Endothelial cell of umbilical vein (primary cell): ENCODE results near the gene GJE1. TPM values are rescaled to one million over a fixed set of nuclear protein-coding genes. Genes with fewer than 3 reads are reported as not detected.

ENCODE experiments used
- BruUV-seq: library from RNA; stranded (reverse); fragments of 400-500 nt; replicated peaks from 2 replicates; lab custom pipeline; 2021; lab: Mats Ljungman, UMichigan
- CTCF ChIA-PET: fragments of 300-600, 350-600 bp; sonication (Branson Sonifier 250); formaldehyde crosslinking; loops from one replicate; lab custom pipeline; 2021; ENCODE audit warnings: antibody characterized with exemption, inconsistent platforms; lab: Charles Lee
- POLR2A ChIA-PET: fragments of 300-600, 350-600 bp; sonication (Branson Sonifier 250); formaldehyde crosslinking; loops from one replicate; lab custom pipeline; 2021; ENCODE audit warnings: antibody characterized with exemption, inconsistent platforms; lab: Charles Lee
- DNase-seq: peaks from one replicate; pipeline ENCODE4 v3.0.0-alpha.2; 2011; ENCODE audit warnings: low read depth, low spot score
- FAIRE-seq: peaks from 2 replicates; lab custom pipeline; 2011; peaks lifted over from hg19 to GRCh38; lab: Jason Lieb, UNC
- H2AFZ ChIP-seq: 2 replicates; pipeline ENCODE4 v1.6.0; 2012; ENCODE audit warnings: low read depth, low read length, control low read depth, inconsistent platforms
- H3K27ac ChIP-seq: 2 replicates; pipeline ENCODE4 v1.5.1; 2011; ENCODE audit warnings: low read depth, mild to moderate bottlenecking, control low read depth, low read length, moderate library complexity; ENCODE audit not compliant: insufficient read depth
- H3K27me3 ChIP-seq, 2 experiments: 2 replicates each; pipeline versions ENCODE4 v1.6.0 to v1.6.1; 2011; ENCODE audit warnings: low read length in 2 of 2, mixed read lengths in 1 of 2; ENCODE audit not compliant: control insufficient read depth in 2 of 2, insufficient read depth in 2 of 2
- H3K36me3 ChIP-seq, 2 experiments: 2 replicates in 1 of 2; 3 replicates in 1 of 2; pipeline ENCODE4 v1.5.1; 2011; ENCODE audit warnings: low read length in 2 of 2, mild to moderate bottlenecking in 1 of 2, moderate library complexity in 1 of 2; ENCODE audit not compliant: control insufficient read depth in 2 of 2, insufficient read depth in 2 of 2; ENCODE audit errors: extremely low read depth in 1 of 2
- H3K4me1 ChIP-seq: 3 replicates; pipeline ENCODE4 v1.5.1; 2011; ENCODE audit warnings: mild to moderate bottlenecking, low read length; ENCODE audit not compliant: control insufficient read depth, insufficient read depth; ENCODE audit errors: extremely low read depth
- H3K4me2 ChIP-seq: 2 replicates; pipeline ENCODE4 v1.6.1; 2011; ENCODE audit warnings: low read length, control low read depth, mixed read lengths; ENCODE audit not compliant: insufficient read depth
- H3K4me3 ChIP-seq, 3 experiments: fragments of 200-600 bp in 1 of 3; sonication (generic), shearing (Covaris generic) in 1 of 3; replicated peaks in 1 of 3; 2 replicates each; pipeline ENCODE4 v1.5.1; 2011 to 2016; ENCODE audit warnings: control low read depth in 3 of 3, low read length in 3 of 3, mild to moderate bottlenecking in 2 of 3, inconsistent platforms in 1 of 3, low read depth in 1 of 3, moderate library complexity in 1 of 3; ENCODE audit not compliant: insufficient read depth in 1 of 3
- H3K79me2 ChIP-seq: 2 replicates; pipeline ENCODE4 v1.6.0; 2012; ENCODE audit warnings: low read length, inconsistent platforms; ENCODE audit not compliant: control insufficient read depth, insufficient read depth
- H3K9ac ChIP-seq: replicated peaks from 2 replicates; pipeline ENCODE3; 2011; ENCODE audit warnings: low read length, control low read depth; ENCODE audit not compliant: insufficient read depth; ENCODE audit errors: extremely low read depth
- H3K9me1 ChIP-seq: replicated peaks from 3 replicates; pipeline ENCODE4 v1.6.0; 2011; ENCODE audit warnings: mild to moderate bottlenecking, low read length; ENCODE audit not compliant: control insufficient read depth, insufficient read depth; ENCODE audit errors: extremely low read depth
- H3K9me3 ChIP-seq: replicated peaks from 2 replicates; pipeline ENCODE4 v1.5.1; 2012; ENCODE audit warnings: low read length, inconsistent platforms; ENCODE audit not compliant: control insufficient read depth, insufficient read depth
- H4K20me1 ChIP-seq: replicated peaks from 2 replicates; pipeline ENCODE3; 2011; ENCODE audit warnings: mild to moderate bottlenecking, low read length; ENCODE audit not compliant: control insufficient read depth, insufficient read depth; ENCODE audit errors: extremely low read depth
- CTCF ChIP-seq, 2 donors: IDR thresholded peaks; 1 replicate in 1 of 2; 2 replicates in 1 of 2; pipeline ENCODE4 v1.5.1; 2011; ENCODE audit warnings: low read length in 2 of 2, mild to moderate bottlenecking in 2 of 2, moderate library complexity in 2 of 2, control low read depth in 1 of 2, inconsistent platforms in 1 of 2, low read depth in 1 of 2; ENCODE audit not compliant: insufficient read depth in 1 of 2; ENCODE audit errors: extremely low read depth in 1 of 2
- EZH2 ChIP-seq: IDR thresholded peaks from 2 replicates; pipeline ENCODE4 v1.6.1; 2012; ENCODE audit warnings: borderline replicate concordance, low read depth, mild to moderate bottlenecking, moderate library complexity, low read length, inconsistent platforms; ENCODE audit not compliant: severe bottlenecking
- FOS ChIP-seq: IDR thresholded peaks from 2 replicates; pipeline ENCODE4 v1.6.1; 2011; ENCODE audit warnings: mild to moderate bottlenecking, low read length, moderate library complexity, borderline replicate concordance; ENCODE audit not compliant: insufficient read depth
- GATA2 ChIP-seq: IDR thresholded peaks from 2 replicates; pipeline ENCODE4 v1.7.0; 2011; ENCODE audit warnings: low read depth, mild to moderate bottlenecking, moderate library complexity, mixed read lengths, low read length; ENCODE audit not compliant: insufficient read length, insufficient read depth
- JUN ChIP-seq: IDR thresholded peaks from 2 replicates; pipeline ENCODE4 v1.6.1; 2011; ENCODE audit warnings: borderline replicate concordance, low read depth; ENCODE audit not compliant: insufficient read length, insufficient read depth
- MAX ChIP-seq: IDR thresholded peaks from 2 replicates; pipeline ENCODE4 v1.6.1; 2011; ENCODE audit not compliant: insufficient read depth, insufficient read length
- MYC ChIP-seq: IDR thresholded peaks from one replicate; pipeline ENCODE4 v1.6.1; 2011; ENCODE audit warnings: mild to moderate bottlenecking, low read depth, low read length
- POLR2A ChIP-seq: IDR thresholded peaks from 2 replicates; pipeline ENCODE4 v1.6.1; 2012; ENCODE audit warnings: low read depth, mild to moderate bottlenecking, control low read depth, low read length
- POLR2AphosphoS5 ChIP-seq: IDR thresholded peaks from 2 replicates; pipeline ENCODE4 v1.6.1; 2012; ENCODE audit warnings: low read depth, mild to moderate bottlenecking, control low read depth, low read length, moderate library complexity; ENCODE audit not compliant: insufficient read depth
- dilution Hi-C: fragments of 300-500 bp; cut with MboI; formaldehyde crosslinking; loops from one replicate; pipeline ENCODE4 v1.15.0; 2019; ENCODE audit warnings: low sequenced_read_pairs; ENCODE audit not compliant: extremely low pct_ligation_motif_present
- intact Hi-C: fragments of 100-400 bp; cut with micrococcal nuclease; formaldehyde crosslinking; loops from one replicate; pipeline ENCODE4 v1.10.0; 2022
- polyA plus RNA-seq, 4 experiments: library from polyadenylated mRNA; depleted of rRNA in 3 of 4; stranded (reverse) in 3 of 4; unstranded in 1 of 4; fragments of >200 nt; gene quantifications; 2 replicates each; pipeline versions ENCODE4 v1.2.1 to v1.2.3, GENCODE V29; 2011 to 2012; ENCODE audit warnings: missing spikeins in 1 of 4
- total RNA-seq: library from RNA; stranded (reverse); gene quantifications from 2 replicates; pipeline ENCODE4 v1.2.3, GENCODE V29; 2021

The GJE1 gene
- total and polyA plus RNA-seq, 2 donors (not counting 3 experiments of a cell fraction or from before 2014, with no cell fraction given) = not detected

GRCh38 chr6:142165227-142165626 is 32.5 kb downstream of the GJE1 start:
- FAIRE-seq (no peak), DNase-seq (no peak)
- peaks cover 21% of the 10 kb centered on the region for H3K4me1 ChIP-seq
- intact Hi-C loops = no loop called here
- H3K79me2 ChIP-seq = peaks cover 55% of the 10 kb centered on the region
- H3K9me1 ChIP-seq = no peaks in the 10 kb centered on the region
- ChIA-PET CTCF (interaction anchor here (0.6 to 3.5 kb wide), 6 partner anchors 9 to 711 kb away, joined by 3 to 18 read pairs (median 3); no protein-coding TSS in a partner anchor), POLR2A (no interaction called here)
- H3K27ac ChIP-seq = no peak overlapping the region
- H4K20me1 ChIP-seq = peaks cover 2% of the 10 kb centered on the region
- H3K9me3 ChIP-seq = no peaks in the 10 kb centered on the region
- no TSS peak for BruUV-seq
- H3K36me3 ChIP-seq = peaks cover 0 to 3% of the 10 kb centered on the region in 2 experiments
- dilution Hi-C loops = no loop called here
- no peak for TF ChIP-seq POLR2AphosphoS5
- TF ChIP-seq MAX = no peak
- no peak for TF ChIP-seq EZH2
- no peak for TF ChIP-seq GATA2
- TF ChIP-seq CTCF (IDR thresholded peaks at IDR 0.05; ENCODE audit: extremely low read depth in 1 of 2, insufficient read depth in 1 of 2, low read depth in 1 of 2, low read length in 2 of 2) = no peak
- TF ChIP-seq JUN = no peak
- no peak for TF ChIP-seq MYC
- TF ChIP-seq POLR2A = no peak
- no peak for TF ChIP-seq FOS
- no peak overlapping the region for H3K4me3 ChIP-seq
- H3K9ac ChIP-seq = no peak overlapping the region
- no peaks in the 10 kb centered on the region for H3K27me3 ChIP-seq
- H2AFZ ChIP-seq = no peak overlapping the region
- no peak overlapping the region for H3K4me2 ChIP-seq
